OCI-LY1 (cell line): ENCODE data around the gene SCGB2A2.

Source experiments
- CTCF ChIP-seq: fragments of 200-600 bp; sonication (generic), shearing (Covaris generic); IDR thresholded peaks from 2 replicates; pipeline ENCODE4 v1.5.1; 2017; ENCODE audit warnings: mild to moderate bottlenecking, antibody characterized with exemption, low read length, moderate library complexity, mixed read lengths
- EZH2 ChIP-seq: fragments of 200-600 bp; sonication (generic), shearing (Covaris generic); IDR thresholded peaks from 2 replicates; pipeline ENCODE4 v1.8.0; 2017; ENCODE audit warnings: borderline replicate concordance, mixed run types, mild to moderate bottlenecking, antibody characterized with exemption, low read length, moderate library complexity, mixed read lengths

- TF ChIP-seq CTCF (no peak), EZH2 (no peak)
Observed at GRCh38 chr11:62273789-62274275, 3.9 kb downstream of the SCGB2A2 start.
